GM12878 (cell line): ENCODE data around the gene IQGAP2.

Experiments used
- CBX3 ChIP-seq: fragments of 200-600 bp; sonication (generic); IDR thresholded peaks from 2 replicates; pipeline ENCODE4 v1.6.1; 2016; ENCODE audit warnings: low read depth, borderline replicate concordance
- CTCF ChIP-seq, 3 experiments: IDR thresholded peaks in 2 of 3; conservative IDR thresholded peaks in 1 of 3; 2 replicates each; pipeline ENCODE4 v1.5.1; 2011; ENCODE audit warnings: low read depth in 3 of 3, low read length in 3 of 3, mild to moderate bottlenecking in 3 of 3, control low read depth in 2 of 3, moderate library complexity in 2 of 3, inconsistent platforms in 1 of 3, mixed read lengths in 1 of 3; ENCODE audit not compliant: control insufficient read depth in 2 of 3, insufficient read depth in 1 of 3; ENCODE audit errors: extremely low read depth in 1 of 3
- EP300 ChIP-seq, 2 experiments: fragments of 150-350 bp in 1 of 2; IDR thresholded peaks; 2 replicates each; pipeline ENCODE4 v1.6.1; 2011 to 2012; ENCODE audit warnings: low read depth in 2 of 2, low read length in 2 of 2, borderline replicate concordance in 1 of 2, improper control_type of control experiment in 1 of 2, inconsistent platforms in 1 of 2; ENCODE audit not compliant: control insufficient read depth in 1 of 2
- FOXK2 ChIP-seq: fragments of 450-650 bp; IDR thresholded peaks from 2 replicates; pipeline ENCODE4 v1.6.1; 2017; ENCODE audit warnings: mild to moderate bottlenecking, moderate library complexity
- SIN3A ChIP-seq: IDR thresholded peaks from 2 replicates; pipeline ENCODE4 v1.6.1; 2012; ENCODE audit warnings: low read depth, low read length, improper control_type of control experiment
- SUZ12 ChIP-seq: fragments of 200-600 bp; sonication (generic); IDR thresholded peaks from one replicate; pipeline ENCODE4 v1.6.1; 2018; ENCODE audit warnings: antibody characterized with exemption, mild to moderate bottlenecking; ENCODE audit not compliant: unreplicated experiment
- YBX1 ChIP-seq: fragments of 450-650 bp; IDR thresholded peaks from 2 replicates; pipeline ENCODE4 v1.6.1; 2016; ENCODE audit warnings: antibody characterized with exemption
- YY1 ChIP-seq: IDR thresholded peaks from 2 replicates; pipeline ENCODE4 v1.6.1; 2011; ENCODE audit warnings: low read depth, mild to moderate bottlenecking, low read length
- ZNF274 ChIP-seq: IDR thresholded peaks from one replicate; pipeline ENCODE4 v1.8.0; 2011; ENCODE audit not compliant: insufficient read length, insufficient read depth

GRCh38 chr5:76473661-76474060, 70.6 kb downstream of the IQGAP2 start:
- no peak for TF ChIP-seq FOXK2
- TF ChIP-seq EP300 (IDR thresholded peaks at IDR 0.05; ENCODE audit: borderline replicate concordance in 1 of 2, control insufficient read depth in 1 of 2, low read depth in 2 of 2, low read length in 2 of 2) = no peak
- no peak for TF ChIP-seq SIN3A
- no peak for TF ChIP-seq YBX1
- no peak for TF ChIP-seq CBX3
- TF ChIP-seq CTCF (IDR thresholded peaks at IDR 0.05 in 2 of 3, conservative IDR thresholded peaks at IDR 0.05 in 1 of 3; ENCODE audit: control insufficient read depth in 2 of 3, extremely low read depth in 1 of 3, insufficient read depth in 1 of 3, low read depth in 3 of 3, low read length in 3 of 3) = no peak
- no peak for TF ChIP-seq YY1
- TF ChIP-seq SUZ12 = no peak
- no peak for TF ChIP-seq ZNF274
